ENCODE results near the gene KLRF2.

Gene KLRF2

DNA sequence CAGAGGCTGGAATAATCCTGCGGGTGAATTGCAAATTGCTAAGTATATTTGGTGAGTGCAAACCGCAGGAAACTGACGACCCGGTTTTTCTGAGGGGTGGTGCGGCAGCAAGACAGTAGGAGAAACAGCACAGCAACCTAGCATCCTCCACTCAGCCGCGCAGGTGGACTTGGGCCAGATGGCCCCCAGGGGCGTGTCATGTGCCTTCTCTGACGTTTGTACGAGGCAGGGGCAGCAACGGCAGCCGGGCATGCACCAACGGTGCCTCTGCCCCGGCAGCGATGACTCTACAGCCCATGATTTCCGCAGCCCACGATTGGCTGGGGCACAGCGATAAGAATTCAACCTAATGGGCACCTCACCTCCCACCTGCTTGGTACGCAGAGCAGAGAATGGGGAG lies 62.0 kb downstream of the KLRF2 start:
- no peak for DNase-seq

DNA sequence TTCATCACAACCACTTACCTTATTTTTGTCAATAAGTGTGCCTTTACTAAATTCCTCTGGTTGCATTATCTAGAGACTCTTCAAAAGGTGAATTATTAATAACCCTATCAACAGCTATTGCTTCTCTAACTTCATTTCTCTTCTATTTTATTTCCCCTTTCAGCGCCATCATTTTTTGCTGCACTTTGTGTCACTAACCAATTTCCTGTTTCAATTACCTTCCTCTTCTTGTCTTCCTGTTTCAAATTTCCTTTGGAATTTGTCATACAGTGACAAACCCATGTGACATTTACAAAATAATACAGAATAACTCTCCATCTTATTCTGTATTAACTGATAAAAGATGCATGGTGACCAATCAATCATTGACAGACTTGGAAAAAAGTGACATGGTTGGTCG lies 63.1 kb downstream of the KLRF2 start:
- no peak for DNase-seq
